PC-3 (cell line): Measurements from ENCODE around the gene ARRB1. TPM values are rescaled to one million over a fixed set of nuclear protein-coding genes. Genes with fewer than 3 reads are reported as not detected.

Experiments
- ATAC-seq: fragments of 200-7000 bp; cut with Tn5 transposase; 2 replicates; pipeline ENCODE4 v1.9.1; 2020; ENCODE audit warnings: mild to moderate bottlenecking, moderate library complexity
- BruUV-seq: library from RNA; stranded (reverse); fragments of 400-500 nt; replicated peaks from 2 replicates; lab custom pipeline; 2021; lab: Mats Ljungman, UMichigan
- CTCF ChIA-PET: fragments of 300-600 bp; sonication (Branson Sonifier 250); formaldehyde crosslinking; loops from one replicate; lab custom pipeline; 2022; ENCODE audit warnings: antibody characterized with exemption; lab: Charles Lee
- POLR2A ChIA-PET: fragments of 300-600 bp; sonication (Branson Sonifier 250); formaldehyde crosslinking; loops from one replicate; lab custom pipeline; 2022; ENCODE audit warnings: antibody characterized with exemption; ENCODE audit not compliant: unreplicated experiment; lab: Charles Lee
- DNase-seq: peaks from one replicate; pipeline ENCODE4 v3.0.0-alpha.2; 2015
- H2AFZ ChIP-seq: fragments of 300-600 bp; sonication (generic); 2 replicates; pipeline ENCODE4 v1.6.0; 2016; ENCODE audit warnings: antibody characterized with exemption, low read length
- H3F3A ChIP-seq: fragments of 300-600 bp; sonication (generic); one replicate; pipeline ENCODE4 v1.6.0; 2017; ENCODE audit warnings: antibody characterized with exemption, low read length, control low read depth, mild to moderate bottlenecking; ENCODE audit not compliant: unreplicated experiment
- H3K27ac ChIP-seq: fragments of 300-600 bp; sonication (generic); 2 replicates; pipeline ENCODE4 v1.5.1; 2016; ENCODE audit warnings: mild to moderate bottlenecking, low read length
- H3K27me3 ChIP-seq: fragments of 300-600 bp; sonication (generic); 2 replicates; pipeline ENCODE4 v1.6.1; 2016; ENCODE audit warnings: low read length, mixed read lengths
- H3K36me3 ChIP-seq: fragments of 300-600 bp; sonication (generic); 2 replicates; pipeline ENCODE4 v1.6.1; 2016; ENCODE audit warnings: low read depth, mixed run types, low read length, mixed read lengths
- H3K4me1 ChIP-seq: fragments of 300-600 bp; sonication (generic); 2 replicates; pipeline ENCODE4 v1.5.1; 2016; ENCODE audit warnings: low read length; ENCODE audit not compliant: insufficient read depth
- H3K4me2 ChIP-seq: fragments of 300-600 bp; sonication (generic); 2 replicates; pipeline ENCODE4 v1.6.0; 2016; ENCODE audit warnings: low read length
- H3K4me3 ChIP-seq: fragments of 300-600 bp; sonication (generic); 2 replicates; pipeline ENCODE4 v1.5.1; 2016; ENCODE audit warnings: mild to moderate bottlenecking, low read length, mixed read lengths
- H3K79me2 ChIP-seq: fragments of 300-600 bp; sonication (generic); 2 replicates; pipeline ENCODE4 v1.6.1; 2017; ENCODE audit warnings: low read length, mixed read lengths
- H3K9ac ChIP-seq: fragments of 300-600 bp; sonication (generic); 2 replicates; pipeline ENCODE4 v1.6.0; 2016; ENCODE audit warnings: mild to moderate bottlenecking, low read length
- H3K9me2 ChIP-seq: fragments of 300-600 bp; sonication (generic); replicated peaks from 2 replicates; pipeline ENCODE4 v1.6.1; 2016; ENCODE audit warnings: mixed run types, low read length, mixed read lengths
- H3K9me3 ChIP-seq: fragments of 300-600 bp; sonication (generic); 2 replicates; pipeline ENCODE4 v1.6.1; 2016; ENCODE audit warnings: low read length, mixed read lengths
- H4K20me1 ChIP-seq: fragments of 300-600 bp; sonication (generic); 2 replicates; pipeline ENCODE4 v1.6.1; 2016; ENCODE audit warnings: low read length, mixed read lengths
- EZH2 ChIP-seq: fragments of 300-600 bp; sonication (generic); IDR thresholded peaks from one replicate; pipeline ENCODE4 v1.6.1; 2017; ENCODE audit warnings: antibody characterized with exemption, mild to moderate bottlenecking, low read length; ENCODE audit not compliant: unreplicated experiment
- EZH2phosphoT487 ChIP-seq: fragments of 300-600 bp; sonication (generic); IDR thresholded peaks from 2 replicates; pipeline ENCODE4 v1.6.1; 2018; ENCODE audit warnings: mild to moderate bottlenecking, antibody characterized with exemption, low read length, borderline replicate concordance
- intact Hi-C: fragments of 100-400 bp; cut with micrococcal nuclease; formaldehyde crosslinking; loops from 2 replicates; pipeline ENCODE4 v1.9.0; 2023
- total RNA-seq: library from RNA; depleted of rRNA; stranded (reverse); fragments of >200 nt; gene quantifications from 2 replicates; pipeline ENCODE4 v1.2.3, GENCODE V29; 2014
- TF ChIP-seq, protein P1 (sequence below): fragments of 300-600 bp; sonication (generic); conservative IDR thresholded peaks from 2 replicates; pipeline ENCODE4 v1.5.1; 2017; ENCODE audit warnings: antibody characterized with exemption, low read depth, mild to moderate bottlenecking, low read length

The ARRB1 gene
- total RNA-seq, 1 experiment from 2014 or later = 19.1 TPM

DNA sequence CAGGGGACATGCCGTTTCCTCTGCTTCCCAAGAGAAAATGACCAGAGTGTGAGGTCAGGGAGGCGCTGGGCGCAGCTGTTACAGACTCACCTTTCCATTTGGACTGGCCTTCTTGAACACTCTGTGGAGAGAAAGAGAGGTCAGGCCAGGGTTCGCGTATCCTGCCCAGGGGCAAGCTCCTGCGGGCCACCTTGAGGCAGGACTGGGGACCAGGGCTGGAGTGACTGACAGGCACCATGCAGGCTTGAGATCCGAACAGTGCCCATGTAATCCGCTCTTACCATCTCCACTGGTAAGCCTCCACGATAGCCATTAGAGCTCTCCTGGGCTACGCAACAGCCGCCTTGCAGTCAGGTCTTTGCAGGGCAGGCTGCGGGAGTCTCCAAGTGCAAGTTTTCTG, 61.5 kb downstream of the ARRB1 start:
- Histone ChIP-seq H3K4me2 (no peak overlapping the region), H3K4me3 (no peak overlapping the region), H3K4me1 (peaks cover 4% of the 10 kb centered on the region; the same call in 1 of the 2 replicates), H3K27ac (no peak overlapping the region), H3K9ac (no peak overlapping the region), H2AFZ (no peak overlapping the region), H3K9me2 (no peaks in the 10 kb centered on the region), H3K36me3 (no peaks in the 10 kb centered on the region), H3K79me2 (no peaks in the 10 kb centered on the region), H3F3A (no peaks in the 10 kb centered on the region), H3K27me3 (no peaks in the 10 kb centered on the region), H4K20me1 (no peaks in the 10 kb centered on the region), H3K9me3 (no peaks in the 10 kb centered on the region)
- ATAC-seq = no peak
- ChIA-PET CTCF (interaction anchor here (0.6 kb wide), 1 partner anchor 127 kb away, joined by 3 read pairs; no protein-coding TSS in a partner anchor), POLR2A (no interaction called here)
- intact Hi-C loops = no loop called here
- TF ChIP-seq EZH2phosphoT487 = no peak
- TF ChIP-seq EZH2 = no peak
- TF ChIP-seq, protein P1, sequence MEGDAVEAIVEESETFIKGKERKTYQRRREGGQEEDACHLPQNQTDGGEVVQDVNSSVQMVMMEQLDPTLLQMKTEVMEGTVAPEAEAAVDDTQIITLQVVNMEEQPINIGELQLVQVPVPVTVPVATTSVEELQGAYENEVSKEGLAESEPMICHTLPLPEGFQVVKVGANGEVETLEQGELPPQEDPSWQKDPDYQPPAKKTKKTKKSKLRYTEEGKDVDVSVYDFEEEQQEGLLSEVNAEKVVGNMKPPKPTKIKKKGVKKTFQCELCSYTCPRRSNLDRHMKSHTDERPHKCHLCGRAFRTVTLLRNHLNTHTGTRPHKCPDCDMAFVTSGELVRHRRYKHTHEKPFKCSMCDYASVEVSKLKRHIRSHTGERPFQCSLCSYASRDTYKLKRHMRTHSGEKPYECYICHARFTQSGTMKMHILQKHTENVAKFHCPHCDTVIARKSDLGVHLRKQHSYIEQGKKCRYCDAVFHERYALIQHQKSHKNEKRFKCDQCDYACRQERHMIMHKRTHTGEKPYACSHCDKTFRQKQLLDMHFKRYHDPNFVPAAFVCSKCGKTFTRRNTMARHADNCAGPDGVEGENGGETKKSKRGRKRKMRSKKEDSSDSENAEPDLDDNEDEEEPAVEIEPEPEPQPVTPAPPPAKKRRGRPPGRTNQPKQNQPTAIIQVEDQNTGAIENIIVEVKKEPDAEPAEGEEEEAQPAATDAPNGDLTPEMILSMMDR = no peak
- no peak for DNase-seq
- no TSS peak for BruUV-seq

DNA sequence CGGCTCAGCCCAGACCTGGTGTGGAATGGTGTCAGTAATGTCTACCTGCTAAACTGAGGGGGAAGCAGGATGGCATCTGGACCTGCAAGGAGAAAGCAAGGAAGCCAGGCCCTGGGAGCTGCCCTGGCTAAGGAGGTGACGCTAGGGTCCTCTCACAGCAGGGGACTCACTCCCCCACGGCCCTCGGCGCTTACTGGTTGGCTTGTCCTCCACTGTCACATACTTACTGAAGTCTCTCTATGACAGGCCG, 62.0 kb downstream of the ARRB1 start:
- BruUV-seq = no TSS peak
- no peak for ATAC-seq

DNA sequence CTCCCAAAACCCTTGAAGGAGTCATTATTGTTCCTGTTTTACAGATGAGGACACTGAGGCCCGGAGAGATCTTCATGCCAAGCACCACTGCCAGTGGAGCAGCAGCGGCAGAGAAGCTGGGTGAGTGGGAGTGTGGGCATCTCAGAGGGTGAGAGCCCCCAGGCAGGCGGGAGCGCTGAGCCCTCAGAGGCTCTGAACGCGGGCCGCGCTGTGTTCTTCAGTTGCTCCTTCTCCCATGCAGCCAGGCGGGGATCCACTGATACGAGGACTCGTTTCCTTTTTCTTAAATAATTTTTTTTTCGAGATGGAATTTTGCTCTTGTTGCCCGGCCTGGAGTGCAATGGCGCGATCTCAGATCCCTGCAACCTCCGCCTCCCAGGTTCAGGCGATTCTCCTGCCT, 63.9 kb downstream of the ARRB1 start:
- no peaks in the 10 kb centered on the region for H3K4me1 ChIP-seq
- H3K36me3 ChIP-seq = no peaks in the 10 kb centered on the region
- no peaks in the 10 kb centered on the region for H4K20me1 ChIP-seq
- no peak overlapping the region for H3K27ac ChIP-seq
- H3K9me2 ChIP-seq = no peaks in the 10 kb centered on the region
- H3K4me3 ChIP-seq = no peak overlapping the region
- no peaks in the 10 kb centered on the region for H3K79me2 ChIP-seq
- ChIA-PET POLR2A (no interaction called here), CTCF (no interaction called here)
- no peaks in the 10 kb centered on the region for H3F3A ChIP-seq
- H3K4me2 ChIP-seq = no peak overlapping the region
- H2AFZ ChIP-seq = no peak overlapping the region
- intact Hi-C loops = no loop called here
- no peak overlapping the region for H3K9ac ChIP-seq
- BruUV-seq = no TSS peak
- DNase-seq (no peak), ATAC-seq (no peak)
- no peaks in the 10 kb centered on the region for H3K9me3 ChIP-seq
- H3K27me3 ChIP-seq = no peaks in the 10 kb centered on the region
- no peak for TF ChIP-seq EZH2phosphoT487
- no peak for TF ChIP-seq EZH2
- TF ChIP-seq, protein P1 = no peak

More for the DNA sequence above, 62.0 kb downstream of the ARRB1 start:
- ChIA-PET CTCF (no interaction called here), POLR2A (no interaction called here)
- no peak for DNase-seq
- Histone ChIP-seq H3F3A (no peaks in the 10 kb centered on the region), H3K36me3 (no peaks in the 10 kb centered on the region), H3K27me3 (no peaks in the 10 kb centered on the region), H3K4me3 (no peak overlapping the region), H2AFZ (no peak overlapping the region), H4K20me1 (no peaks in the 10 kb centered on the region), H3K9ac (no peak overlapping the region), H3K79me2 (no peaks in the 10 kb centered on the region), H3K9me2 (no peaks in the 10 kb centered on the region), H3K27ac (no peak overlapping the region), H3K4me2 (no peak overlapping the region), H3K4me1 (no peaks in the 10 kb centered on the region), H3K9me3 (no peaks in the 10 kb centered on the region)
- intact Hi-C loops = no loop called here
- TF ChIP-seq EZH2 (no peak), EZH2phosphoT487 (no peak)
- TF ChIP-seq, protein P1 = no peak
